IMR-90 (cell line): ENCODE results near the gene DISC1. TPM values are rescaled to one million over a fixed set of nuclear protein-coding genes. Genes with fewer than 3 reads are reported as not detected.

Source experiments
- ATAC-seq: fragments of 200-7000 bp; cut with Tn5 transposase; 2 replicates; pipeline ENCODE4 v1.9.1; 2020; ENCODE audit warnings: low read depth, mild to moderate bottlenecking, moderate library complexity
- BruUV-seq: library from RNA; stranded (reverse); fragments of 400-500 nt; replicated peaks from 2 replicates; lab custom pipeline; 2021; lab: Mats Ljungman, UMichigan
- CTCF ChIA-PET: fragments of 300-600 bp; formaldehyde crosslinking; extraction: SDS; loops from one replicate; lab custom pipeline; 2021; ENCODE audit warnings: antibody characterized with exemption; lab: Yijun Ruan, JAX
- POLR2A ChIA-PET: fragments of 300-600 bp; sonication (Branson Sonifier 250); formaldehyde crosslinking; loops from one replicate; lab custom pipeline; 2022; ENCODE audit warnings: antibody characterized with exemption; ENCODE audit not compliant: unreplicated experiment; lab: Charles Lee
- DNase-seq: peaks from one replicate; pipeline ENCODE4 v3.0.0; 2013
- H2AFZ ChIP-seq: replicated peaks from 2 replicates; pipeline ENCODE3; 2013; ENCODE audit warnings: low read length, mild to moderate bottlenecking; ENCODE audit not compliant: poor library complexity
- H2AK5ac ChIP-seq: 2 replicates; pipeline ENCODE4 v1.6.1; 2013; ENCODE audit warnings: low read depth, low read length, inconsistent platforms
- H2AK9ac ChIP-seq: replicated peaks from 2 replicates; pipeline ENCODE3; 2013; ENCODE audit warnings: mild to moderate bottlenecking, low read depth, low read length, moderate library complexity; ENCODE audit not compliant: poor library complexity
- H2BK120ac ChIP-seq: 2 replicates; pipeline ENCODE4 v1.6.1; 2013; ENCODE audit warnings: low read depth, low read length, inconsistent platforms
- H2BK15ac ChIP-seq: 3 replicates; pipeline ENCODE4 v1.6.1; 2013; ENCODE audit warnings: low read depth, low read length, inconsistent platforms
- H2BK20ac ChIP-seq: 2 replicates; pipeline ENCODE4 v1.6.1; 2013; ENCODE audit warnings: low read depth, mild to moderate bottlenecking, inconsistent platforms, low read length, moderate library complexity
- H2BK5ac ChIP-seq: 2 replicates; pipeline ENCODE4 v1.6.1; 2013; ENCODE audit warnings: mild to moderate bottlenecking, low read depth, low read length, inconsistent platforms; ENCODE audit not compliant: poor library complexity, severe bottlenecking
- H3K14ac ChIP-seq: replicated peaks from 2 replicates; pipeline ENCODE4 v1.6.1; 2013; ENCODE audit warnings: low read depth, low read length, inconsistent platforms
- H3K18ac ChIP-seq: 2 replicates; pipeline ENCODE4 v1.6.1; 2013; ENCODE audit warnings: low read depth, low read length, control low read depth
- H3K23ac ChIP-seq: 2 replicates; pipeline ENCODE4 v1.6.1; 2013; ENCODE audit warnings: low read depth, low read length, inconsistent platforms
- H3K27ac ChIP-seq: 2 replicates; pipeline ENCODE4 v1.5.1; 2013; ENCODE audit warnings: mild to moderate bottlenecking, control low read depth, low read length; ENCODE audit not compliant: insufficient read depth
- H3K27me3 ChIP-seq: 2 replicates; pipeline ENCODE4 v1.6.1; 2013; ENCODE audit warnings: low read length; ENCODE audit not compliant: control insufficient read depth, insufficient read depth
- H3K36me3 ChIP-seq: 2 replicates; pipeline ENCODE4 v1.6.1; 2013; ENCODE audit warnings: low read length, mixed read lengths; ENCODE audit not compliant: control insufficient read depth, insufficient read depth
- H3K4ac ChIP-seq: 2 replicates; pipeline ENCODE4 v1.6.1; 2013; ENCODE audit warnings: low read depth, low read length, inconsistent platforms
- H3K4me1 ChIP-seq: 2 replicates; pipeline ENCODE4 v1.6.1; 2013; ENCODE audit warnings: low read length, mixed read lengths; ENCODE audit not compliant: control insufficient read depth, insufficient read depth
- H3K4me2 ChIP-seq: 2 replicates; pipeline ENCODE4 v1.6.1; 2013; ENCODE audit warnings: low read depth, mild to moderate bottlenecking, control low read depth, low read length, moderate library complexity
- H3K4me3 ChIP-seq: 2 replicates; pipeline ENCODE4 v1.5.1; 2013; ENCODE audit warnings: low read depth, mild to moderate bottlenecking, control low read depth, low read length, moderate library complexity; ENCODE audit not compliant: insufficient read depth
- H3K56ac ChIP-seq: 2 replicates; pipeline ENCODE4 v1.6.1; 2013; ENCODE audit warnings: low read length, inconsistent platforms; ENCODE audit not compliant: insufficient read depth; ENCODE audit errors: extremely low read depth
- H3K79me1 ChIP-seq, 2 experiments: 2 replicates each; pipeline ENCODE4 v1.6.1; 2013; ENCODE audit warnings: low read length in 2 of 2, inconsistent platforms in 1 of 2, low read depth in 1 of 2
- H3K9ac ChIP-seq: 2 replicates; pipeline ENCODE4 v1.6.1; 2013; ENCODE audit warnings: low read depth, low read length, control low read depth
- H3K9me1 ChIP-seq: 2 replicates; pipeline ENCODE4 v1.6.1; 2013; ENCODE audit warnings: low read length, inconsistent platforms; ENCODE audit not compliant: insufficient read depth
- H3K9me3 ChIP-seq: 2 replicates; pipeline ENCODE4 v1.6.1; 2013; ENCODE audit warnings: low read length; ENCODE audit not compliant: control insufficient read depth, insufficient read depth
- H4K20me1 ChIP-seq: 2 replicates; pipeline ENCODE4 v1.6.1; 2013; ENCODE audit warnings: low read length, inconsistent platforms; ENCODE audit not compliant: insufficient read depth
- H4K5ac ChIP-seq: 2 replicates; pipeline ENCODE4 v1.6.1; 2013; ENCODE audit warnings: mild to moderate bottlenecking, low read depth, low read length, control low read depth
- H4K8ac ChIP-seq, 2 experiments: 2 replicates each; pipeline ENCODE4 v1.6.1; 2013; ENCODE audit warnings: low read depth in 2 of 2, low read length in 2 of 2, control low read depth in 1 of 2, inconsistent platforms in 1 of 2
- H4K91ac ChIP-seq: 2 replicates; pipeline ENCODE4 v1.6.1; 2013; ENCODE audit warnings: low read depth, low read length, inconsistent platforms; ENCODE audit not compliant: insufficient read depth
- BHLHE40 ChIP-seq: fragments of 150-350 bp; IDR thresholded peaks from 2 replicates; pipeline ENCODE4 v1.6.1; 2016; ENCODE audit warnings: mild to moderate bottlenecking, low read depth, low read length
- CHD1 ChIP-seq: IDR thresholded peaks from 2 replicates; pipeline ENCODE4 v1.6.1; 2012; ENCODE audit warnings: low read depth, low read length, improper control_type of control experiment
- ELK1 ChIP-seq: fragments of 150-350 bp; IDR thresholded peaks from 2 replicates; pipeline ENCODE4 v1.6.1; 2016; ENCODE audit warnings: low read depth, mild to moderate bottlenecking, low read length, moderate library complexity, borderline replicate concordance
- MXI1 ChIP-seq: IDR thresholded peaks from 2 replicates; pipeline ENCODE4 v1.6.1; 2012; ENCODE audit warnings: low read depth, mild to moderate bottlenecking, low read length, moderate library complexity, borderline replicate concordance
- NFE2L2 ChIP-seq: fragments of 150-350 bp; IDR thresholded peaks from 2 replicates; pipeline ENCODE4 v1.6.1; 2016; ENCODE audit warnings: low read depth, mild to moderate bottlenecking, low read length
- RAD21 ChIP-seq: IDR thresholded peaks from 2 replicates; pipeline ENCODE4 v1.6.1; 2012; ENCODE audit warnings: low read length, improper control_type of control experiment
- RCOR1 ChIP-seq: IDR thresholded peaks from 2 replicates; pipeline ENCODE4 v1.6.1; 2012; ENCODE audit warnings: mild to moderate bottlenecking, low read length, improper control_type of control experiment; ENCODE audit not compliant: insufficient replicate concordance
- RFX5 ChIP-seq: IDR thresholded peaks from 2 replicates; pipeline ENCODE4 v1.8.0; 2012; ENCODE audit warnings: low read depth, mild to moderate bottlenecking, low read length, moderate library complexity
- SMC3 ChIP-seq: fragments of 150-350 bp; IDR thresholded peaks from 2 replicates; pipeline ENCODE4 v1.6.1; 2016; ENCODE audit warnings: low read depth, mild to moderate bottlenecking, antibody characterized with exemption, low read length, moderate library complexity
- WGBS, 2 experiments: methylation state at CpG; one replicate each; pipeline versions ENCODE4 v1.1.5 to v1.1.7; 2013; ENCODE audit warnings: missing lambda C conversion rate in 2 of 2; ENCODE audit not compliant: insufficient read length in 1 of 2; ENCODE audit errors: extremely low coverage in 2 of 2; 5-methylcytosine and 5-hydroxymethylcytosine counted together
- dilution Hi-C: fragments of 300-500 bp; cut with HindIII; formaldehyde crosslinking; loops from one replicate; pipeline ENCODE4 v1.14.3; 2018; ENCODE audit warnings: low sequenced_read_pairs; ENCODE audit not compliant: unreplicated experiment
- in situ Hi-C: fragments of 300-500 bp; cut with MboI; formaldehyde crosslinking; loops from 3 replicates; pipeline ENCODE4 v1.14.3; 2019; ENCODE audit warnings: low sequenced_read_pairs, inconsistent platforms, mixed read lengths
- intact Hi-C: fragments of 100-400 bp; cut with micrococcal nuclease; formaldehyde crosslinking; loops from 2 replicates; pipeline ENCODE4 v1.10.0; 2022
- polyA plus RNA-seq, 3 experiments: library from polyadenylated mRNA; depleted of rRNA; stranded (reverse); fragments of >200 nt; gene quantifications; 2 replicates each; pipeline ENCODE4 v1.2.3, GENCODE V29; 2012; ENCODE audit warnings: low replicate concordance in 1 of 3
- total RNA-seq: library from RNA; depleted of rRNA; stranded (reverse); fragments of >200 nt; gene quantifications from 2 replicates; pipeline ENCODE4 v1.2.3, GENCODE V29; 2012
- TF ChIP-seq, protein P1 (sequence below): fragments of 150-350 bp; IDR thresholded peaks from 2 replicates; pipeline ENCODE4 v1.6.1; 2017; ENCODE audit warnings: mild to moderate bottlenecking, antibody characterized with exemption, low read length, low read depth
- TF ChIP-seq, protein P2 (sequence below): conservative IDR thresholded peaks from 2 replicates; pipeline ENCODE4 v1.5.1; 2012; ENCODE audit warnings: mild to moderate bottlenecking, low read depth, low read length, improper control_type of control experiment

DISC1 gene
- total and polyA plus RNA-seq, 2 of the 4 experiments (the other 2 are of a cell fraction) = 2.2 to 7.0 TPM

GRCh38 chr1:231822041-231822440 lies 195.5 kb downstream of the DISC1 start:
- WGBS, 2 experiments = no CpG with 5 or more reads among the region's 6 CpGs

More at GRCh38 chr1:231822041-231822440, 195.5 kb downstream of the DISC1 start:
- Histone ChIP-seq H3K27me3 (no peaks in the 10 kb centered on the region), H3K36me3 (no peaks in the 10 kb centered on the region), H3K4ac (no peak overlapping the region), H3K14ac (no peak overlapping the region), H3K4me3 (no peak overlapping the region), H3K4me2 (no peak overlapping the region), H3K18ac (no peak overlapping the region), H2AFZ (no peak overlapping the region), H2AK5ac (0 out of 2 replicates have a peak overlapping the region, but pooled peaks have one; percentile 3), H3K23ac (no peak overlapping the region), H2BK5ac (no peak overlapping the region), H4K8ac (no peak overlapping the region), H3K9me3 (no peaks in the 10 kb centered on the region), H4K5ac (no peak overlapping the region), H4K91ac (no peak overlapping the region), H2AK9ac (no peak overlapping the region), H3K9me1 (peaks cover 4% of the 10 kb centered on the region), H4K20me1 (no peaks in the 10 kb centered on the region), H2BK15ac (peak overlapping the region; percentile 50; the same call in 1 of the 3 replicates), H2BK120ac (no peak overlapping the region), H3K56ac (no peak overlapping the region), H3K4me1 (no peaks in the 10 kb centered on the region), H2BK20ac (no peak overlapping the region), H3K9ac (no peak overlapping the region), H3K27ac (no peak overlapping the region), H3K79me1 (no peaks in the 10 kb centered on the region)
- no TSS peak for BruUV-seq
- DNase-seq (no peak), ATAC-seq (no peak)
- dilution Hi-C loops = no loop called here
- ChIA-PET CTCF (interaction anchor here (0.6 to 0.7 kb wide), 2 partner anchors 21 to 1494 kb away, joined by 3 to 4 read pairs; no protein-coding TSS in a partner anchor), POLR2A (no interaction called here)
- in situ Hi-C loops = no loop called here
- TF ChIP-seq, protein P1, sequence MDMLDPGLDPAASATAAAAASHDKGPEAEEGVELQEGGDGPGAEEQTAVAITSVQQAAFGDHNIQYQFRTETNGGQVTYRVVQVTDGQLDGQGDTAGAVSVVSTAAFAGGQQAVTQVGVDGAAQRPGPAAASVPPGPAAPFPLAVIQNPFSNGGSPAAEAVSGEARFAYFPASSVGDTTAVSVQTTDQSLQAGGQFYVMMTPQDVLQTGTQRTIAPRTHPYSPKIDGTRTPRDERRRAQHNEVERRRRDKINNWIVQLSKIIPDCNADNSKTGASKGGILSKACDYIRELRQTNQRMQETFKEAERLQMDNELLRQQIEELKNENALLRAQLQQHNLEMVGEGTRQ = no peak
- no peak for TF ChIP-seq RAD21
- TF ChIP-seq, protein P2, sequence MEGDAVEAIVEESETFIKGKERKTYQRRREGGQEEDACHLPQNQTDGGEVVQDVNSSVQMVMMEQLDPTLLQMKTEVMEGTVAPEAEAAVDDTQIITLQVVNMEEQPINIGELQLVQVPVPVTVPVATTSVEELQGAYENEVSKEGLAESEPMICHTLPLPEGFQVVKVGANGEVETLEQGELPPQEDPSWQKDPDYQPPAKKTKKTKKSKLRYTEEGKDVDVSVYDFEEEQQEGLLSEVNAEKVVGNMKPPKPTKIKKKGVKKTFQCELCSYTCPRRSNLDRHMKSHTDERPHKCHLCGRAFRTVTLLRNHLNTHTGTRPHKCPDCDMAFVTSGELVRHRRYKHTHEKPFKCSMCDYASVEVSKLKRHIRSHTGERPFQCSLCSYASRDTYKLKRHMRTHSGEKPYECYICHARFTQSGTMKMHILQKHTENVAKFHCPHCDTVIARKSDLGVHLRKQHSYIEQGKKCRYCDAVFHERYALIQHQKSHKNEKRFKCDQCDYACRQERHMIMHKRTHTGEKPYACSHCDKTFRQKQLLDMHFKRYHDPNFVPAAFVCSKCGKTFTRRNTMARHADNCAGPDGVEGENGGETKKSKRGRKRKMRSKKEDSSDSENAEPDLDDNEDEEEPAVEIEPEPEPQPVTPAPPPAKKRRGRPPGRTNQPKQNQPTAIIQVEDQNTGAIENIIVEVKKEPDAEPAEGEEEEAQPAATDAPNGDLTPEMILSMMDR = no peak
- no peak for TF ChIP-seq MXI1
- TF ChIP-seq RFX5 = no peak
- TF ChIP-seq ELK1 = no peak
- no peak for TF ChIP-seq BHLHE40
- no peak for TF ChIP-seq RCOR1
- TF ChIP-seq CHD1 = no peak
- no peak for TF ChIP-seq NFE2L2
- TF ChIP-seq SMC3 = no peak
- intact Hi-C loops = no loop called here
